Upper lobe of right lung (tissue), 1 donor: Measurements from ENCODE around the gene RNF112. TPM values are rescaled to one million over a fixed set of nuclear protein-coding genes. Genes with fewer than 3 reads are reported as not detected.

Source experiments
- ATAC-seq: fragments of 200-7000 bp; cut with Tn5 transposase; one replicate; pipeline ENCODE4 v1.9.1; 2020; ENCODE audit warnings: mild to moderate bottlenecking, moderate library complexity
- DNase-seq: peaks from one replicate; pipeline ENCODE4 v3.0.0-alpha.2; 2020
- H3K27ac ChIP-seq: fragments of 200-600 bp; one replicate; pipeline ENCODE4 v1.8.0; 2022
- H3K27me3 ChIP-seq: fragments of 200-600 bp; one replicate; pipeline ENCODE4 v1.8.0; 2022; ENCODE audit warnings: mild to moderate bottlenecking
- H3K36me3 ChIP-seq: fragments of 200-600 bp; one replicate; pipeline ENCODE4 v1.8.0; 2022
- H3K4me1 ChIP-seq: fragments of 200-600 bp; one replicate; pipeline ENCODE4 v1.8.0; 2022
- H3K4me3 ChIP-seq: fragments of 200-600 bp; one replicate; pipeline ENCODE4 v1.8.0; 2022; ENCODE audit warnings: mild to moderate bottlenecking
- H3K9me3 ChIP-seq: fragments of 200-600 bp; one replicate; pipeline ENCODE4 v1.8.0; 2022
- intact Hi-C: fragments of 100-400 bp; cut with DNase I; formaldehyde crosslinking; loops from one replicate; pipeline ENCODE4 v1.11.0; 2022
- total RNA-seq: library from RNA; stranded (reverse); fragmentation: NEBNext Ultra II Directional; extraction: Animal tissue kit (Norgen Biotek cat#: 25700); gene quantifications from one replicate; pipeline ENCODE4 v1.2.1, GENCODE V29; 2021
- TF ChIP-seq, protein P1 (sequence below): fragments of 200-600 bp; IDR thresholded peaks from one replicate; pipeline ENCODE4 v1.8.0; 2022; ENCODE audit warnings: antibody characterized with exemption
- donor health status: DM: no; HTN: yes; CAD: no; lungs with severe emphysema.

Gene RNF112
- total RNA-seq, 1 donor from 2014 or later: 1.6 TPM

DNA sequence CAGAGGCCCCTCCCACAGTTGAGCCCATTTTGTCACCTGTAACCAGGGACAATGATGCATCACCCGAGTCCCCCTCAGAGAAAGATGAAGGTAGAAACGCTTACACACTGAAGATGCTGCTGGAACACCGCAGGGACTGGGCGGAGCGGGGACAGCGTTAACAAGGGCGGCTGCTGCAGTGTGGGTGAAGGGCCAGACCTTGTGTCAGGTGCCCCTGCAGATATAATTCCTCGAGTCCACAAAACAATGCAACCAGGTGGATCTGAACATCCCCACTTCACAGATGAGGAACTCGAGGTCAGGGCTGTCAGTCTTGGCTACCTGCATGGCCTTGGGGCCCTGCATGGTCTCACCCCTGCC lies 39.0 kb upstream of the RNF112 start:
- no peaks in the 10 kb centered on the region for H3K36me3 ChIP-seq
- intact Hi-C loops: no loop called here
- H3K27me3 ChIP-seq: no peaks in the 10 kb centered on the region

DNA sequence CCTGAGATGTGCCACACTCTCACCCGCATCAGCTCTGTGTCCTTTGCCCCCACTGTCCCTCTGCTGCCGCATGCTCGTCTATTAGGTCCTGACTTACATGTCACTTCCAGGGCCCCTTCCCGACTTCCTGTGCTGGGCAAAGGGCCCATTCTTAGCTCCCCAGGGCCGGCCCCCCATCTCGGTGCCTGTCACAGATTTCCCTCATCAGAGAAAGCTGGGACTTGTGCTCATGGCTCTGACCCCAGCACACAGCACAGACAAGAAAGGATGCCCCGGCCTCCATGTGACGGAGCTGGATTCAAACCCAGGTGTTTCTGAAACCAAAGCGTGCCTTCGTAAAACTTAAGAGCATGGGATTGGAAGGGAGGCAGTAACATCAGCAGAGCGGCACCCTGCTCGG lies 38.6 kb upstream of the RNF112 start:
- no peak for DNase-seq
- intact Hi-C loops: no loop called here

More for the DNA sequence above, 39.0 kb upstream of the RNF112 start:
- ATAC-seq (no peak), DNase-seq (no peak)
- Histone ChIP-seq H3K4me3 (no peak overlapping the region), H3K27ac (no peak overlapping the region), H3K9me3 (no peaks in the 10 kb centered on the region), H3K4me1 (peaks cover 20% of the 10 kb centered on the region)
- TF ChIP-seq, protein P1, sequence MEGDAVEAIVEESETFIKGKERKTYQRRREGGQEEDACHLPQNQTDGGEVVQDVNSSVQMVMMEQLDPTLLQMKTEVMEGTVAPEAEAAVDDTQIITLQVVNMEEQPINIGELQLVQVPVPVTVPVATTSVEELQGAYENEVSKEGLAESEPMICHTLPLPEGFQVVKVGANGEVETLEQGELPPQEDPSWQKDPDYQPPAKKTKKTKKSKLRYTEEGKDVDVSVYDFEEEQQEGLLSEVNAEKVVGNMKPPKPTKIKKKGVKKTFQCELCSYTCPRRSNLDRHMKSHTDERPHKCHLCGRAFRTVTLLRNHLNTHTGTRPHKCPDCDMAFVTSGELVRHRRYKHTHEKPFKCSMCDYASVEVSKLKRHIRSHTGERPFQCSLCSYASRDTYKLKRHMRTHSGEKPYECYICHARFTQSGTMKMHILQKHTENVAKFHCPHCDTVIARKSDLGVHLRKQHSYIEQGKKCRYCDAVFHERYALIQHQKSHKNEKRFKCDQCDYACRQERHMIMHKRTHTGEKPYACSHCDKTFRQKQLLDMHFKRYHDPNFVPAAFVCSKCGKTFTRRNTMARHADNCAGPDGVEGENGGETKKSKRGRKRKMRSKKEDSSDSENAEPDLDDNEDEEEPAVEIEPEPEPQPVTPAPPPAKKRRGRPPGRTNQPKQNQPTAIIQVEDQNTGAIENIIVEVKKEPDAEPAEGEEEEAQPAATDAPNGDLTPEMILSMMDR: no peak

DNA sequence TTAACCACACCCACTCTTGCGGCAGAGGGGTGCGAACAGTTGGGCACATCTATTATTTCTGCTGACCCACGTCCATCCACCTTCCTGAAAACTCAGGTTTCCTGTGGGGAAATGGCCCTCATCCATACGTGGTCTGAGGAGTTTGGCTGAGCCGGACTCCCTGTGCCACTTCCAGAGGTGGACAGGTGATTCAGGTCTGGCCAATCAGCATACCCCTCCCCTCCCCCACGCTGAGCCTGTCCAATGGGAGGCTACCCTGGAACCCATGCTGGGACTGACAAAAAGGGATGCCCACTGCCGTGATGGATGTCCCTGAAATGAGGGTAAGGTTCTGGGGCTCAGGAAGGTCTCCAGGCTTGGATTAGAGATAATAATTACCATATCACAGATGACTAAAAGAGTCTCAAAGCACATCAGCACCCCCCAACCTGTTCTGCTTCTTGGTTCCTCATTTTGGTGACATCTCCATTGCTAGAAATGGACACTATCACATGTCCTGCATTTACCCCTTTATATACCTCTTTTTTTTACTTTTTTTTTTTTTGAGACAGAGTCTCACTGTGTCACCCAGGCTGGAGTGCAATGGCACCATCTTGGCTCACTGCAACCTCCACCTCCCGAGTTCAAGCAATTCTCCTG lies 38.0 kb upstream of the RNF112 start:
- ATAC-seq (no peak), DNase-seq (no peak)
- H3K36me3 ChIP-seq: no peaks in the 10 kb centered on the region
- no peaks in the 10 kb centered on the region for H3K9me3 ChIP-seq
- intact Hi-C loops: no loop called here
- no peaks in the 10 kb centered on the region for H3K27me3 ChIP-seq
- H3K4me3 ChIP-seq: no peak overlapping the region
- TF ChIP-seq, protein P1: no peak
- H3K4me1 ChIP-seq: peaks cover 24% of the 10 kb centered on the region
- no peak overlapping the region for H3K27ac ChIP-seq

More for the DNA sequence above, 38.6 kb upstream of the RNF112 start:
- no peak for ATAC-seq
- Histone ChIP-seq H3K27ac (no peak overlapping the region), H3K36me3 (no peaks in the 10 kb centered on the region), H3K4me1 (peaks cover 24% of the 10 kb centered on the region), H3K4me3 (no peak overlapping the region), H3K9me3 (no peaks in the 10 kb centered on the region), H3K27me3 (no peaks in the 10 kb centered on the region)
- TF ChIP-seq, protein P1: no peak

DNA sequence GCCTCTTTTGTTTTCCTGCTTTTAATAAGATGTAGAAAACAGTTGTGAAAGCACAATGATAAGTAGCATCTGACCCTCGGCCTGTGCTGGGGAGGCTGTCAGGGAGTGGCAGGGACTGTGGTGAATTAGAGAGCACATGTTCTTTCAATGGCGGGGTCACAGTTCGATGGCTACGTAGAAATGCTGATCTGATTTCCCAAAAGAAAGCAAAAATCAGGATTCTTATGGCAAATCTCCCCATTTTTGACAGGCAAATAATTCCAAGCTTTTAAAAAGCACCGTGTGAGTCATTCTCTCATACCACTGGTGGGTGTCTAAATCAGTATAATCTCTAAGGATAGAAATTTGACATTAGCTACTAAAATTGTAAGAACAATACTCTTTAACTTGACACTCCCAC lies 36.9 kb upstream of the RNF112 start:
- DNase-seq (no peak), ATAC-seq (no peak)
- Histone ChIP-seq H3K4me3 (no peak overlapping the region), H3K4me1 (peaks cover 28% of the 10 kb centered on the region), H3K36me3 (no peaks in the 10 kb centered on the region), H3K27ac (no peak overlapping the region), H3K9me3 (no peaks in the 10 kb centered on the region), H3K27me3 (no peaks in the 10 kb centered on the region)
- intact Hi-C loops: no loop called here
- TF ChIP-seq, protein P1: no peak

DNA sequence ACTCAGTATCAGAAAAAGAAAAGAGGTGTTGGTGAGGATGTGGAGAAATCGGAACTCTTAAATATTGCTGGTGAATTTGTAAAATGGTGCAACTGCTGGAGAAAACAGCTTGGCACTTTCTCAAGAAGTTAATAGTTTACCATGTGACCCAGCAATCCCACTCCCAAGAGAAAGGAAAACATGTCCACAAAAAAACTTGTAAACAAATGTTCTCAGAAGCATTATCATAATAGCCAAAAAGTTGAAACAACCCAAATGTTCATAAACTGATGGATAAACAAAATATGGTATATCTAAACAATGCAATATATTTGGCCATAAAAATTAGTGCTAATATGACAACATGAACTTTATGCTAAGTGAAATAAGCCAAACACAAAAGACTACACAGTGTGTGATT lies 35.3 kb upstream of the RNF112 start:
- Histone ChIP-seq H3K9me3 (no peaks in the 10 kb centered on the region), H3K4me3 (no peak overlapping the region), H3K36me3 (peaks cover 13% of the 10 kb centered on the region), H3K4me1 (peaks cover 26% of the 10 kb centered on the region), H3K27ac (no peak overlapping the region), H3K27me3 (no peaks in the 10 kb centered on the region)
- DNase-seq (no peak), ATAC-seq (no peak)
- intact Hi-C loops: no loop called here
- TF ChIP-seq, protein P1: no peak

DNA sequence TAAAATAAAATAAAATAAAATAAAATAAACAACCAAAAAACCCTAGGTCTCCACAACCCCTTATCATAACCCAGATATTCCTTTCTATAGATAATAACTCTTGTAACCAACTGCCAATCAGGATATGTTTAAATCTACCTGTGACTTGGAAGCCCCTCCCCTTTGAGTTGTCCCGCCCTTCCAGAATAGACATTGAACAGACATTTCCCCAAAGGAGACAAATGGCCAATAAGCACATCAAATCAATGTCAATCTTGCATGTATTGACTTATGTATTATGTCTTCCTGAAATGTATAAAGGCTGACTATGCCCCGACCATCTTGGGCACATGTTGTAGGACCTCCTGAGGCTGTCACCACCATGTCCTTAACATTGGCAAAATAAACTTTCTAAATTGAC lies 34.2 kb upstream of the RNF112 start:
- intact Hi-C loops: no loop called here
- Histone ChIP-seq H3K36me3 (peaks cover 24% of the 10 kb centered on the region), H3K4me3 (peak overlapping the region; percentile 94), H3K27ac (peak overlapping the region; percentile 98), H3K27me3 (no peaks in the 10 kb centered on the region), H3K9me3 (no peaks in the 10 kb centered on the region), H3K4me1 (peaks cover 21% of the 10 kb centered on the region)
- DNase-seq: no peak
- no peak for ATAC-seq
- TF ChIP-seq, protein P1: no peak
